Stimulated activated CD4-positive, alpha-beta T cell treated with anti-CD3 and anti-CD28 coated beads, Interleukin-12 subunit alpha, Interleukin-12 subunit beta, amount 100 ng/mL, for 24 hours (primary cell): ENCODE results near the gene SNRPD2.

Experiments
- DNase-seq, 2 experiments: peaks; one replicate each; pipeline ENCODE4 v3.0.0-alpha.2; 2020; ENCODE audit warnings: low read depth in 2 of 2

Gene SNRPD2

GRCh38 chr19:45657520-45658167, 34.1 kb downstream of the SNRPD2 start:
- no peak for DNase-seq

- no peak for DNase-seq
Observed at GRCh38 chr19:45655073-45655472, 36.7 kb downstream of the SNRPD2 start.

GRCh38 chr19:45653634-45654033, 38.1 kb downstream of the SNRPD2 start:
- no peak for DNase-seq

- no peak for DNase-seq
Observed at GRCh38 chr19:45650722-45651121, 41.0 kb downstream of the SNRPD2 start.

GRCh38 chr19:45646345-45646698, 45.4 kb downstream of the SNRPD2 start:
- DNase-seq, result no peak

- DNase-seq, result peak; percentile 62 to 82
Observed at GRCh38 chr19:45645631-45646344, 46.0 kb downstream of the SNRPD2 start.

GRCh38 chr19:45645068-45645630, 46.6 kb downstream of the SNRPD2 start:
- DNase-seq, result no peak

GRCh38 chr19:45643927-45644771, 47.6 kb downstream of the SNRPD2 start:
- DNase-seq, result no peak

- DNase-seq, result peak; percentile 90 to 96
Observed at GRCh38 chr19:45643024-45643926, 48.5 kb downstream of the SNRPD2 start.

- DNase-seq, result peak; percentile 59 to 96
Observed at GRCh38 chr19:45641274-45642105, 50.3 kb downstream of the SNRPD2 start.

- DNase-seq, result peak in 1 of 2 experiments; percentile 67
Observed at GRCh38 chr19:45640849-45641273, 50.9 kb downstream of the SNRPD2 start.

- peak in 1 of 2 experiments; percentile 47 for DNase-seq
Observed at GRCh38 chr19:45638930-45639729, 52.6 kb downstream of the SNRPD2 start, which contains the start of gene EML2. Gene EML2 (minus strand): TSS chr19:45639397. CDS start chr19:45639376, 21 bp downstream.

- no peak for DNase-seq
Observed at GRCh38 chr19:45637890-45638667, 53.7 kb downstream of the SNRPD2 start.
